HFFc6 (cell line): Measurements from ENCODE around the gene IL1A. TPM values are rescaled to one million over a fixed set of nuclear protein-coding genes. Genes with fewer than 3 reads are reported as not detected.

Source experiments
- DNase-seq: peaks from one replicate; pipeline ENCODE4 v3.0.0-alpha.2; 2018
- H3K27ac Mint-ChIP-seq: 2 replicates; pipeline ENCODE4 v1.8.0; 2020; ENCODE audit warnings: mild to moderate bottlenecking, mixed read lengths
- H3K27me3 Mint-ChIP-seq: 2 replicates; pipeline ENCODE4 v1.8.0; 2021; ENCODE audit warnings: mild to moderate bottlenecking, moderate library complexity, mixed read lengths; ENCODE audit not compliant: insufficient read depth
- H3K36me3 Mint-ChIP-seq: 2 replicates; pipeline ENCODE4 v1.8.0; 2021; ENCODE audit warnings: low read depth, mixed read lengths
- H3K4me1 Mint-ChIP-seq: 2 replicates; pipeline ENCODE4 v1.8.0; 2020; ENCODE audit warnings: low read depth, mixed read lengths
- H3K4me3 Mint-ChIP-seq: 2 replicates; pipeline ENCODE4 v1.8.0; 2020; ENCODE audit warnings: mild to moderate bottlenecking, moderate library complexity, mixed read lengths
- H3K9me3 Mint-ChIP-seq: 2 replicates; pipeline ENCODE4 v1.8.0; 2020; ENCODE audit warnings: mild to moderate bottlenecking, mixed read lengths
- CTCF ChIP-seq: fragments of 200-600 bp; sonication (generic); IDR thresholded peaks from 2 replicates; pipeline ENCODE4 v1.5.0; 2021; ENCODE audit warnings: antibody characterized with exemption, mild to moderate bottlenecking
- total RNA-seq, 6 experiments: library from RNA; stranded (reverse); fragmentation: NEBNext Ultra II Directional; extraction: Animal tissue kit (Norgen Biotek cat#: 25700); gene quantifications; 2 replicates in 1 of 6; 3 replicates in 5 of 6; pipeline ENCODE4 v1.2.3, GENCODE V29; 2021

IL1A gene
- total RNA-seq, 6 experiments from 2014 or later, result 0.07 TPM; not detected in 5

DNA sequence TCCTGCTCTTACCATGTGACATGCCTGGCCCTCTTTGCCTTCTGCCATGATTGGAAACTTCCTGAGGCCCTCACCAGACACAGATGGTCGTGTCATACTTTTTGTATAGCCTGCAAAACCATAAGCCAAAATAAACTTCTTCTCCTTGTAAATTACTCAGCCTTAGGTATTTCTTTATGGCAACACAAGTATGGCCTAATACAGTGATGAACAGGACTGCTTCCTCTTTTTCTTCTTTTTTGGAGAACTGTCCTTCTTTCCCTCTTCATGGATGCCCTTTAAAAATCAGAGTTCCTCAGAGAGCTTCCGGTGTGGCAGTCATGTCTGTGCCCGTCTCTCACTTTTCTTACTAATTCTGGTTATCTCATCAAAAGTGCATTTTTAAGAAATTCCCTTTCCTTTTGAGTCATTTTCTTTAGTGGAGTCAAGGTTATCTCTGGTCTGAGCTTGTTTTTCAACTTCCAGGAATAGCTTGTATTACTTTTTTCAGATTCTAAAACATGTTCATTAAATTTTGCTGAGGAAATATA, 9.2 kb upstream of the IL1A start:
- peaks cover 11% of the 10 kb centered on the region for H3K9me3 Mint-ChIP-seq
- no peak for TF ChIP-seq CTCF
- peak overlapping the region; percentile 14 for H3K4me3 Mint-ChIP-seq
- peaks cover 4% of the 10 kb centered on the region; the same call in 1 of the 2 replicates for H3K27me3 Mint-ChIP-seq
- DNase-seq, result peak; percentile 13
- peaks cover 32% of the 10 kb centered on the region for H3K4me1 Mint-ChIP-seq
- H3K36me3 Mint-ChIP-seq, result peaks cover 17% of the 10 kb centered on the region
- H3K27ac Mint-ChIP-seq, result peak overlapping the region; percentile 85

GRCh38 chr2:112792419-112792818, 8.1 kb upstream of the IL1A start:
- Mint-ChIP-seq H3K27ac (no peak overlapping the region), H3K9me3 (peaks cover 11% of the 10 kb centered on the region), H3K4me1 (peaks cover 32% of the 10 kb centered on the region), H3K4me3 (no peak overlapping the region), H3K36me3 (peaks cover 17% of the 10 kb centered on the region), H3K27me3 (peaks cover 4% of the 10 kb centered on the region; the same call in 1 of the 2 replicates)
- no peak for DNase-seq
- TF ChIP-seq CTCF, result no peak

DNA sequence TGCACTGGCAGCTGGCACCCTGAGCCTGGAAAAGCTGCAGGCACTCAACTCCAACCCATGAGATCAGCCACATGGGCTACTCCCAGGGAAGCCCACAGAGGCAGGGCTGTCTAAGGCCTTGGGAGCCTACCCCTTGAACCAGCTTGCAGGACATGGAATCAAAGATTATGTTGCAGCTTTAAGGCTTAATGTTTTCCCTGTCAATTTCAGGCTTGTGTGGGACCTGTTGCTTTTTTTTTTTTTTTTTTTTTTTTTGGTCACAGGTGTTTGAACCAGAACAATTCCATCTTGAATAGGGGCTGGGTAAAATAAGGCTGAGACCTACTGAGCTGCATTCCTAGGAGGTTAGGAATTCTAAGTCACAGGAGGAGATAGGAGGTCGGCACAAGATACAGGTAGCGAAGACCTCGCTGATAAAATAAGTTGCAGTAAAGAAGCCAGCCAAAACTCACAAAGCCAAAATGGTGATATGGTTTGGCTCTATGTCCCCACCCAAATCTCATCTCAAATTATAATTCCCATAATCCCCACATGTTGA, 7.5 kb upstream of the IL1A start:
- peaks cover 4% of the 10 kb centered on the region; the same call in 1 of the 2 replicates for H3K27me3 Mint-ChIP-seq
- H3K36me3 Mint-ChIP-seq, result peaks cover 17% of the 10 kb centered on the region
- DNase-seq, result no peak
- peaks cover 32% of the 10 kb centered on the region for H3K4me1 Mint-ChIP-seq
- H3K4me3 Mint-ChIP-seq, result no peak overlapping the region
- no peak for TF ChIP-seq CTCF
- H3K27ac Mint-ChIP-seq, result no peak overlapping the region
- H3K9me3 Mint-ChIP-seq, result peaks cover 11% of the 10 kb centered on the region

DNA sequence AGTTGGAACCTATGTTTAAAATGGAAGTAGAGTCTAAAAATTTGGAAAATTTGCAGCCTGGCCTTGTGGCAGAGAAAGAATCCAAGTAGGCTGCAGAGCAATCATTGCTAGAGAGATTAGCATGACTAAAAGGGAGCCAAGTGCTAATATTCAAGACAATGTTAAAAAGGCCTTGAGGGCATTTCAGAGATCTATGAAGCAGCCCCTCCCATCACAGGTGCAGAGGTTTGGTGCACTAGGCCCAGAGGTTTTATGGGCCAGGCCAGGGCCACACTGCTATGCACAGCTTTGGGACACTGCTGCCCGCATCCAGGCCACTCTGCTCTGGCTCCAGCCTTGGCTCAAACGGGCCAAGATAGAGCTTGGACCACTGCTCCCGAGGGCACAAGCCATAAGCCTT, 6.7 kb upstream of the IL1A start:
- peaks cover 11% of the 10 kb centered on the region for H3K9me3 Mint-ChIP-seq
- no peak overlapping the region for H3K4me3 Mint-ChIP-seq
- H3K36me3 Mint-ChIP-seq, result peaks cover 17% of the 10 kb centered on the region
- peaks cover 4% of the 10 kb centered on the region; the same call in 1 of the 2 replicates for H3K27me3 Mint-ChIP-seq
- no peak for TF ChIP-seq CTCF
- DNase-seq, result no peak
- H3K4me1 Mint-ChIP-seq, result peaks cover 32% of the 10 kb centered on the region
- no peak overlapping the region for H3K27ac Mint-ChIP-seq

DNA sequence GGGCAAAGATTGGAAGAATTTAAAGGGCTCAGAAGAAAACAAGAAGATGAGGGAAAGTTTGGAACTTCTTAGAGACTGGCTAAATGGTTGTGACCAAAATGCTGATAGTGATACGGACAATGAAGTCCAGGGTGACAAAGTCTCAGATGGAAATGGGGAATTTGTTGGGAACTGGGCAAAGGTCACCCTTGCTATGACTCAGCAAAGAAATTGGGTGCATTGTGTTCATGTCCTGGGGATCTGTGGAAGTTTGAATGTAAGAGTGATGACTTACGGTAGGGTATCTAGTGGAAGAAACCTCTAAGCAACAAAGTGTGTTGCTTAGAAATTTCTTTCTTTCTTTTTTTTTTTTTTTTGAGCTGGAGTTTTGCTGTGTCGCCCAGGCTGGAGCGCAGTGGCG, 6.0 kb upstream of the IL1A start:
- Mint-ChIP-seq H3K36me3 (peaks cover 17% of the 10 kb centered on the region), H3K4me1 (peaks cover 32% of the 10 kb centered on the region), H3K9me3 (peaks cover 11% of the 10 kb centered on the region), H3K27ac (no peak overlapping the region), H3K27me3 (peaks cover 4% of the 10 kb centered on the region; the same call in 1 of the 2 replicates), H3K4me3 (no peak overlapping the region)
- DNase-seq, result no peak
- TF ChIP-seq CTCF, result no peak
